ENCODE measurements around the gene FGFBP1. TPM values are rescaled to one million over a fixed set of nuclear protein-coding genes. Genes with fewer than 3 reads are reported as not detected.

Gene FGFBP1
- total and polyA plus RNA-seq, 7 donors = 0.08 TPM; not detected in 6

DNA sequence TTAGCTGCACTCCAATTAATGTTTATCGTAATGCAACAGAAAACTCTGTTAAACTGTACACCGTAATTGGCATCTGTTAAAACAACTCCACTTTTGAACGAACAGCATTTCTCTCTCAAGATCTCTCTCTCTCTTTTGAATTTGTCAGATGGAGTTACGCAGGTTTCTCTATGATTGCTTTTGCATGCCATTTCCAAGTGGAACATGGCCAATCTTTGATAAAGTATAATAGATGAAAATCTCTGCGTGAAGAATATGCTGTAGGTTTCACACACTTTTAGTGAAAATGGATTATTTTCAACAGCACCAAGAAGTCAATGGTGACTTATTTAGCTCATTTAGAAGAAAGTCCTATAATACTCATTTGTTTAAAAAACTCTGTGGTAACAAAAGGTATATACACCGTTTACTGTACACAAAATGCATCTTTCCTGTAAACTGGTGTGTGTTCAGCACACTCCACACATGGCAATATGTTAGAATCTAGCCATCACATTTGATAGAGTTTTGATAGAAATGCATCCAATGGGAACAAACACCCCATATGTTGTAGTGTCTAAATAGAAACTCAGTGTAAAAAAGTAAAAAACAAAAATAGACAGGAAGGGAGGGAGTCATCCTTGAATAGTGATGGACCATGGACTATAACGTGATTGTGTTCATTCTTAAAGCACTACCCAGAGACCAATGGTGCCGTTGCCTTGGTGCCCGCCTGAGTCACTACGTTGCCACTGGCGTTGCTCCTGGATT, 30.2 kb upstream of the FGFBP1 start:
- Histone ChIP-seq H3K27ac (no peak overlapping the region), H3K4me3 (no peak overlapping the region), H3K9me3 (no peaks in the 10 kb centered on the region), H3K36me3 (ENCODE audit: insufficient read depth in 1 of 2, low read depth in 1 of 2) (no peaks in the 10 kb centered on the region), H3K4me1 (no peaks in the 10 kb centered on the region), H3K27me3 (ENCODE audit: insufficient read depth in 3 of 3, low read length in 2 of 3) (no peaks in the 10 kb centered on the region)
- DNase-seq = no peak
- TF ChIP-seq, protein P1, sequence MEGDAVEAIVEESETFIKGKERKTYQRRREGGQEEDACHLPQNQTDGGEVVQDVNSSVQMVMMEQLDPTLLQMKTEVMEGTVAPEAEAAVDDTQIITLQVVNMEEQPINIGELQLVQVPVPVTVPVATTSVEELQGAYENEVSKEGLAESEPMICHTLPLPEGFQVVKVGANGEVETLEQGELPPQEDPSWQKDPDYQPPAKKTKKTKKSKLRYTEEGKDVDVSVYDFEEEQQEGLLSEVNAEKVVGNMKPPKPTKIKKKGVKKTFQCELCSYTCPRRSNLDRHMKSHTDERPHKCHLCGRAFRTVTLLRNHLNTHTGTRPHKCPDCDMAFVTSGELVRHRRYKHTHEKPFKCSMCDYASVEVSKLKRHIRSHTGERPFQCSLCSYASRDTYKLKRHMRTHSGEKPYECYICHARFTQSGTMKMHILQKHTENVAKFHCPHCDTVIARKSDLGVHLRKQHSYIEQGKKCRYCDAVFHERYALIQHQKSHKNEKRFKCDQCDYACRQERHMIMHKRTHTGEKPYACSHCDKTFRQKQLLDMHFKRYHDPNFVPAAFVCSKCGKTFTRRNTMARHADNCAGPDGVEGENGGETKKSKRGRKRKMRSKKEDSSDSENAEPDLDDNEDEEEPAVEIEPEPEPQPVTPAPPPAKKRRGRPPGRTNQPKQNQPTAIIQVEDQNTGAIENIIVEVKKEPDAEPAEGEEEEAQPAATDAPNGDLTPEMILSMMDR (IDR thresholded peaks at IDR 0.05) = no peak
- intact Hi-C loops (cut with DNase I) = loop anchor here in 1 of 2 donors (5.0 kb wide), 1 partner anchor 164 kb away; no protein-coding TSS in a partner anchor
- no peak for ATAC-seq
- WGBS, 3 donors = 81 to 86% (median 85%) methylated on average over 11 of the region's 11 CpGs

DNA sequence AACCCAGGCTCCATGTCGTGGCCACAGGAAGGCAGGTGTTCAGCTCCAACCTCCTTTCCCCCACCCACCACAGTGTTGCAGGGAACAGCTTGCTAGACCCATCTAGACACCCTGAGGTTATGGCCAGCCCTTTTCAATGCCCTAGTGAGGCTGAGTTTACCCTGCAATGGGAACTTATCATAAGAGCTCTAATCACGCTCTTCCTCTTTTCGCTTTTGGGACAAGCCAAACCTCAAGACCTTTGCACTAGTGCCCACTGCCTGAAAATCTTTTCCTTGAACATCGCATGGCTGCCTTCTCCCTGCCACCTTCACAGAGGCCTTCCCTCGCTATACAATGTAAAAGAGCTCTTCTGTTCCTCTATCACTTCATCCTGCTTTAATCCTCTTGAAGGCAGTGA, 26.8 kb upstream of the FGFBP1 start:
- Histone ChIP-seq H3K36me3 (ENCODE audit: insufficient read depth in 1 of 2, low read depth in 1 of 2) (no peaks in the 10 kb centered on the region), H3K4me1 (peaks cover 9% of the 10 kb centered on the region), H3K27me3 (ENCODE audit: insufficient read depth in 3 of 3, low read length in 2 of 3) (no peaks in the 10 kb centered on the region), H3K27ac (no peak overlapping the region), H3K4me3 (no peak overlapping the region), H3K9me3 (no peaks in the 10 kb centered on the region)
- no peak for DNase-seq
- WGBS, 3 donors = 79 to 82% (median 81%) methylated on average over 5 of the region's 5 CpGs
- ATAC-seq = no peak
- intact Hi-C loops (cut with DNase I) = loop anchor here in 1 of 2 donors (5.0 kb wide), 1 partner anchor 167 kb away; no protein-coding TSS in a partner anchor
- TF ChIP-seq, protein P1 (IDR thresholded peaks at IDR 0.05) = no peak

DNA sequence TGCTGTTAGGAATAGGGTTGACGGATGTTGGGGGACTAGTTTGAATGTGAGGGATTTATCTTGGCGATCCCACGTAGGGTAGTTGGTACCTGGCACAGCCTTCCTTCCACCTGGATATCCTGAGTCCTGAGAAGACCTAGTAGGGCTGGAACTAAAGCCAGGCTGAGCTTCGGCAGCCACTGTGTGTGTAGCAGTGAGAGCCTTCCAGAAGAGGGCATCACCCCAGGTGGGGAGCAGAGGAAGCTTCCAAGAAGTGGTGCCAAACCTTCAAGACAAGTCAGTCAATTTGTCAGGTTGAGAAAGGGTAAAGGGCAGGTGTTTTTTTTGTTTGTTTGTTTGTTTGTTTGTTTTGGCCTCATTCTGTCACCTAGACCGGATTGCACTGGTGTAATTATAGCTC, 25.6 kb upstream of the FGFBP1 start:
- Histone ChIP-seq H3K36me3 (ENCODE audit: insufficient read depth in 1 of 2, low read depth in 1 of 2) (no peaks in the 10 kb centered on the region), H3K9me3 (no peaks in the 10 kb centered on the region), H3K27me3 (ENCODE audit: insufficient read depth in 3 of 3, low read length in 2 of 3) (no peaks in the 10 kb centered on the region), H3K4me1 (peaks cover 9% of the 10 kb centered on the region), H3K27ac (no peak overlapping the region), H3K4me3 (no peak overlapping the region)
- ATAC-seq = no peak
- 55 to 72% (median 64%) methylated on average over 5 of the region's 5 CpGs for WGBS, 3 donors
- intact Hi-C loops (cut with DNase I) = no loop called here
- no peak for DNase-seq
- TF ChIP-seq, protein P1 (IDR thresholded peaks at IDR 0.05) = no peak

DNA sequence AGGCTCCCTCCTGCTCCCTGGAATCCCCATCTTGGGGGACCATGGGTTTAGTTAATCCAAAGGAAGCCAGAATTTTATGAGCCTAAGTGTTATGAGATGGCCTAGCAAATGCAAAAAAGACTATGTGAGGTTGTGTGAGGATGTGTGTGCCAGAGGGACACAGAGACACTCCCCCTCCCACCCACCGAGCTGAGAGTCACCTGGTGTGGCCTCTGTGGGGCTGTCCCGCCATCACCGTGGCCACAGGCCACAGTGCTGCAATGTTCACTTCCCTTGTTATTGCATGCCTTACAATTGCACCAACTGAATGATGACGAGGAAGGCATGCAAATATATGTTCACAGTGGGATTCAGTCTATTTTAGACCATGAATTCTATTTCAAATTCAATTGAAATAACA, 25.0 kb upstream of the FGFBP1 start:
- TF ChIP-seq, protein P1 (IDR thresholded peaks at IDR 0.05) = no peak
- intact Hi-C loops (cut with DNase I) = no loop called here
- H3K4me3 ChIP-seq = no peak overlapping the region
- peaks cover 9% of the 10 kb centered on the region for H3K4me1 ChIP-seq
- no peaks in the 10 kb centered on the region for H3K9me3 ChIP-seq
- H3K27ac ChIP-seq = no peak overlapping the region
- H3K27me3 ChIP-seq (ENCODE audit: insufficient read depth in 3 of 3, low read length in 2 of 3) = no peaks in the 10 kb centered on the region
- no peaks in the 10 kb centered on the region for H3K36me3 ChIP-seq (ENCODE audit: insufficient read depth in 1 of 2, low read depth in 1 of 2)
- 55 to 68% (median 66%) methylated on average over 4 of the region's 4 CpGs for WGBS, 3 donors
- DNase-seq = no peak
- ATAC-seq = no peak
